Measurements from ENCODE around the gene FLNB.

DNA sequence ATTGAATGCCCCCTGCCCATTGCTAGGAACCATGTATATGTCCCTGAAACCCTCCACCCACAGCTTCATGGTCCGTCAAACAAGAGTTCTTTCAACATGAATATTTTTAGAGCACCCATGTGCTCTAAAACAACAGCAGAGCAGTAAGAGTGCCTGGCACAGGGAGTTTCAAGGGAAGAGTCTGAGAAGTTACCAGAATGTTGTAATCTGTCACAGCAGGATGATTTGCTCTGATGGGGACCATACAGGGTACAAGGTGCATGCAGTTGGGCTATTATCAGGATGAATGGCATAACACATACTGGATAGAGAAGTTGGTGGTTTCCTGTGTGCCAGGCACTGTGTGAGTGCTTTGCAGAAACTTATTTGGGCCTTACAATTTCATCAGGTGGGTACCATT is 27.8 kb upstream of the FLNB start:
- TF ChIP-seq, protein P1, sequence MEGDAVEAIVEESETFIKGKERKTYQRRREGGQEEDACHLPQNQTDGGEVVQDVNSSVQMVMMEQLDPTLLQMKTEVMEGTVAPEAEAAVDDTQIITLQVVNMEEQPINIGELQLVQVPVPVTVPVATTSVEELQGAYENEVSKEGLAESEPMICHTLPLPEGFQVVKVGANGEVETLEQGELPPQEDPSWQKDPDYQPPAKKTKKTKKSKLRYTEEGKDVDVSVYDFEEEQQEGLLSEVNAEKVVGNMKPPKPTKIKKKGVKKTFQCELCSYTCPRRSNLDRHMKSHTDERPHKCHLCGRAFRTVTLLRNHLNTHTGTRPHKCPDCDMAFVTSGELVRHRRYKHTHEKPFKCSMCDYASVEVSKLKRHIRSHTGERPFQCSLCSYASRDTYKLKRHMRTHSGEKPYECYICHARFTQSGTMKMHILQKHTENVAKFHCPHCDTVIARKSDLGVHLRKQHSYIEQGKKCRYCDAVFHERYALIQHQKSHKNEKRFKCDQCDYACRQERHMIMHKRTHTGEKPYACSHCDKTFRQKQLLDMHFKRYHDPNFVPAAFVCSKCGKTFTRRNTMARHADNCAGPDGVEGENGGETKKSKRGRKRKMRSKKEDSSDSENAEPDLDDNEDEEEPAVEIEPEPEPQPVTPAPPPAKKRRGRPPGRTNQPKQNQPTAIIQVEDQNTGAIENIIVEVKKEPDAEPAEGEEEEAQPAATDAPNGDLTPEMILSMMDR (IDR thresholded peaks at IDR 0.05; ENCODE audit: control extremely low read depth in 1 of 3, insufficient read depth in 1 of 3, low read depth in 1 of 3, low read length in 3 of 3): no peak
- TF ChIP-seq HDAC6 (IDR thresholded peaks at IDR 0.05; ENCODE audit: low read depth, low read length) (no peak), POLR2A (IDR thresholded peaks at IDR 0.05; ENCODE audit: control extremely low read depth in 1 of 2, low read depth in 2 of 2, low read length in 2 of 2) (no peak), EZH2 (IDR thresholded peaks at IDR 0.05; ENCODE audit: low read depth, low read length, severe bottlenecking) (no peak), ASH2L (IDR thresholded peaks at IDR 0.05; ENCODE audit: low read length) (no peak), EP300 (IDR thresholded peaks at IDR 0.05; ENCODE audit: borderline replicate concordance in 1 of 2, low read depth in 2 of 2, low read length in 2 of 2) (no peak), SIX5 (IDR thresholded peaks at IDR 0.05; ENCODE audit: low read depth, low read length) (no peak), POLR2AphosphoS5 (IDR thresholded peaks at IDR 0.05; ENCODE audit: low read depth, low read length) (no peak), YY1 (IDR thresholded peaks at IDR 0.05; ENCODE audit: low read depth, low read length) (no peak), BCL11A (IDR thresholded peaks at IDR 0.05; ENCODE audit: low read depth in 2 of 2, low read length in 2 of 2) (no peak), SP4 (IDR thresholded peaks at IDR 0.05; ENCODE audit: low read length) (no peak), TAF1 (IDR thresholded peaks at IDR 0.05; ENCODE audit: low read depth, low read length) (no peak), CREB1 (IDR thresholded peaks at IDR 0.05) (no peak), JUND (IDR thresholded peaks at IDR 0.05; ENCODE audit: low read length) (no peak)
